GM18507 (cell line): ENCODE measurements around the gene GPAT3.
"Not testable (repeated sequence)": the region's sequence is repeated elsewhere in the genome, so short reads cannot be mapped to it uniquely, and the experiment has no call there.

Source experiments
- DNase-seq: peaks from one replicate; pipeline ENCODE4 v3.0.0; 2011; ENCODE audit warnings: low read depth; ENCODE audit not compliant: insufficient read length; ENCODE audit errors: extremely low spot score
- FAIRE-seq: peaks from 2 replicates; lab custom pipeline; 2011; peaks lifted over from hg19 to GRCh38; lab: Jason Lieb, UNC

The GPAT3 gene

GRCh38 chr4:83548151-83548905 is 12.4 kb downstream of the GPAT3 start:
- FAIRE-seq (peak; percentile 81), DNase-seq (peak; percentile 37)

GRCh38 chr4:83552083-83552482 is 16.2 kb downstream of the GPAT3 start:
- FAIRE-seq, result no peak
- DNase-seq, result no peak

- DNase-seq (no peak), FAIRE-seq (peak; percentile 57)
These were observed 17.0 kb downstream of the GPAT3 start for GRCh38 chr4:83552924-83553323.

- no peak for FAIRE-seq
- no peak for DNase-seq
These were observed 20.2 kb downstream of the GPAT3 start for GRCh38 chr4:83556006-83556707.

DNA sequence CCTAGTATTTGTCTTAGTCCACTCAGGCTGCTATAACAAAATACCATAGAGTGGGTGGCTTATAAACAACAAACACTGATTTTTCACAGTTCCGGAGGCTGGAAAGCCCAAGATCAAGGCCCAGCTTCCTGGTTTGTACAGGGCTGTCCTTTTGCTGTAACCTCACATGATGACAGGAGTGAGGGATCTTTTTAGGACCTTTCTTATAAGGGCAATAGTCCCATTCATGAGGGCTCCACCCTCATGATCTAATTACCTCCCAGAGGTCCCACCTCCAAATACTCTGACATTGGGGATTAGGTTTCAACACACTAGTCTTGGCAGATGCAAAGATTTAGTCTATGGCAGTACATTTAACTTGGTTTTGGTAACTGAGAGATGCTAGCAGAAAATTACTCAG is 20.9 kb downstream of the GPAT3 start:
- FAIRE-seq, result no peak

GRCh38 chr4:83558059-83558653 is 22.2 kb downstream of the GPAT3 start:
- DNase-seq, result no peak
- FAIRE-seq, result no peak

More for the DNA sequence above, 20.9 kb downstream of the GPAT3 start:
- DNase-seq, result no peak

GRCh38 chr4:83558680-83559079 is 22.8 kb downstream of the GPAT3 start:
- no peak for FAIRE-seq
- no peak for DNase-seq

DNA sequence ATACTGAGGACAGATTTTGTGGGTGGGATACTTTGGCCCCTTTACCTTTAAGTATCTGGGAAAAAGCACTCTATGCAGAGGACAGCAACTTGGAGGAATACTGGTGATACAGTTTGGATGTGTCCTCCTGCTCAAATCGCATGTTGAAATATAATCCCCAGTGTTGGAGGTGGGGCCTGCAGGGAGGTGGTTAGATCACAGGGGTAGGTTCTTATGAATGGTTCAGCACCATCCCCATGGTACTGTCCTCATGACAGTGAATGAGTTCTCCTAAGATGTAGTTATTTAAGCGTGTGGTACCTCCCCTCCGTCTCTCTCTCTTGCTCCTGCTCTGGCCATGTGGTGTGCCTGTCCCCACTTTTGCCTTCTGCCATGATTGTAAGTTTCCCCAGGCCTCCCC is 24.6 kb downstream of the GPAT3 start:
- DNase-seq (no peak), FAIRE-seq (no peak)

DNA sequence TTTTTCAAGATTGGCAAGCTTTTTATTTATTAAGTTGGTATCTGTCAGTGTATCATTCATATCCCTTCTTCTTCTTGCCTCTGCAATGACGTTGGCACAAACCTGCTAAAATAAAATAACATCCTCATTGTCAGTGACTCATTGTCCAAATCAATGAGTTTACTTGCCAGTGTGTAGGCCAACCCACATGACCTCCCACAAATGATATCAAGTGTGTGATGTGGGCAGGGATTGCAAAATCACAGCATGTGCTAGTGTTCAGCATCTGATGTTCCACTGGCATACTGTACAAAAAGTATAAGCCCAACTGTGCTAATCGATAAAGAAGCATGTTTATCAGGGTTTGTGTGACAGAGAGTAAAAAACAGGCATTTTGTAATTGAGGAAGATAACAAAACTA is 25.5 kb downstream of the GPAT3 start:
- DNase-seq, result no peak
- no peak for FAIRE-seq

DNA sequence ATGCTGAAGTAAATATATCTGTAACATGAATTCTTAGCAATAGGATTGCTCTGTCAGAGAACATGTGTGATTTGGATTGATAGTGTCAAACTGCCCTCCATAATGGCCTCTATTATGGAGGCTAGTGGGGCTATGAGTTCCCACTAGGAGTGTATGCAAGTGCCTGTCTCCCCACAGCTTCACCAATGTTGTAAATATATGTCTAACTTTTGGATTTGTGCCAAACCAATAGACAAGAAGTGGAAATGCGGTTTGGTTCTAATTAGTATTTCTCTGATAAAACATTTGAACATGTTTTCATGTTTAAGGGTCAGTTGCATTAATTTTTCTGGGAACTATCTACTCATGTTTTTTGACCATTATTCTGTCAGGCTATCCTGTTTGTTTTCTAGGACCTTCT is 28.1 kb downstream of the GPAT3 start:
- DNase-seq (no peak), FAIRE-seq (no peak)

DNA sequence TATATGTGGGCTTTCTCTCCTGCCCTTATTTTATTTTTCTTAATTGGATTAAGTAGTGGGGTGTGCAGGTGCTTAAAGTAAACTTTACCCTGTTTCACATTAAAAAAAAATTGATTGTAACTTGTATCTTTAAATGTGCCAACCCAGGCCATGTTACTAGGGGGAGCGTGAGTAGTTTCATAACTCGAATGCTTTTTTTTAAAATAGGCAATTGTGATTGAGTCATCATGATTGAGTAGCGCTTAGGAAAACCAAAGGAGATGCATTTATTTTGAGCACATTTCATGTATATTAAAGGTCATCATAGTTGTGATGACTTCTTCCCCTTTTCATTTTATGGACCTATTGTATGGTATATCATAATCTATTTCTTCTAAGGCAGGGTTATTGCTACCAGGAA is 32.2 kb downstream of the GPAT3 start:
- DNase-seq (no peak), FAIRE-seq (no peak)

DNA sequence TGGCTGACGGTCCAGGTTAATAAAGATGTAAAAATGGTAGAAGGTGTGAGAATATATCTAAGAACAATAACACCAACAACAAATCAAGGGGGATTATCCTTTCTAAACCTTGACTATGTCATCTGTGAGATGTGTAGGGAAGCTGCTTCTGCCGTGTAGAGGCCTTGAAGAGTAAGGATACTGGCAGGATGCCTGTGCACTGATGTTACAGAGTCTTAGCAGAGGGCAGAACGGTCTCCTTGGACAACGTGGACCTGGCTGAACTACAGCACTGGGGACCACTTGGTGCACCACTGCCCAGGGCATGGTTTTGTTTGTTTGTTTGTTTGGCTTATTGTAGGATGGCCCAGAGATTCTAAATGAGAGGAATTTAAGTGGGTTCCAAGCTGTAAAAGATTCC is 33.5 kb downstream of the GPAT3 start:
- FAIRE-seq (no peak), DNase-seq (no peak)

DNA sequence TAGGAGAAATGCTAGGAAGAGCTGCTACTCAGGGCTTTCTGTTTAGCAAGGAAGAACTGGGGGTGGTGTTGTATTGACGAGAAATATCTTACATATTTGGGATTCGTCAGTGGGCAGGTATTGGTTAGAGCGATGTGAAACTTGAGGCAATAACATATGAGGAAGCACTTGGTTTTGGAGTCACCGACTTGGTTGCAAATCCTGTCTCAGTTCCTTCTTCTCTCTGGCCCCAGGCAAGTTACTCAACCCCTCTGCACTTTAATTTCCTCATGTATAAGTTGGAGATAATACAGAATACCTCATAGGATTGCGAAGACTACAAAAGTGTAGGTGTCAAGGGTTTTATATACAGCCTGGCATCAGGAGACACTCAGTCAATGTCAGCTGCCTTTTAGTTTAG is 34.1 kb downstream of the GPAT3 start:
- FAIRE-seq (peak; percentile 74), DNase-seq (no peak)

DNA sequence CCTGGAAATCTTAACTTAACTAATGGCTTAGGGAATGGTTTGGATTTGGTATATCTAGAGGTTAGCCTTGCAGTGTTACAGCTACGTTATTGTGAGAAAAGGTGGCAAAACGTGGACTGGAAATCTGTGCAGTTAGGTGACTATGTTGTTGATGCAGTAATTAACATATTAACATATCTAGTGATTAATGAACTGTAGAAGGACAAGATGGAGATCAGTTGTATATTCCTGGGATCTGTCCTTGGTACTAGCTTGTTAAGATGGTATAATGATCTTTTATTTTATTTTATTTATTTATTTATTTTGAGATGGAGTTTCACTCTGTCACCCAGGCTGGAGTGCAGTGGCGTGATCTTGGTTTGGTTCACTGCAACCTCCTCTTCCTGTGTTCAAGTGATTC is 36.9 kb downstream of the GPAT3 start:
- DNase-seq (no peak), FAIRE-seq (no peak)

- FAIRE-seq (no peak), DNase-seq (no peak)
These were observed 38.3 kb downstream of the GPAT3 start for GRCh38 chr4:83574247-83574646.

DNA sequence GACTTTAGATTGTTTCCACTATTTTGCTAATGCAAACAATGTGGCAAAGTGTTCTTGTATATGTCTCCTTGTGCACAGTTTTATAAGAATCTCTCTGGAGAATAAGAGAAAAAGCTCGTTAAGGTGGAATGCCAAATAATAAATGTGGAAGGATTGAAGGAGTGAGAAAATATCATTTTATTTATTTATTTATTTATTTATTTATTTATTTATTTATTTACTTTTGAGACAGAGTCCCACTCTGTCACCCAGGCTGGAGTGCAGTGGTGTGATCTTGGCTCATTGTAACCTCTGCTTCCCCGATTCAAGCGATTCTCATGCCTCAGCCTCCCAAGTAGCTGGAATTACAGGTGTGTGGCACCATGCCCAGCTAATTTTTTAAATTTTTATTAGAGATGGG is 40.3 kb downstream of the GPAT3 start:
- not testable (repeated sequence) for FAIRE-seq

DNA sequence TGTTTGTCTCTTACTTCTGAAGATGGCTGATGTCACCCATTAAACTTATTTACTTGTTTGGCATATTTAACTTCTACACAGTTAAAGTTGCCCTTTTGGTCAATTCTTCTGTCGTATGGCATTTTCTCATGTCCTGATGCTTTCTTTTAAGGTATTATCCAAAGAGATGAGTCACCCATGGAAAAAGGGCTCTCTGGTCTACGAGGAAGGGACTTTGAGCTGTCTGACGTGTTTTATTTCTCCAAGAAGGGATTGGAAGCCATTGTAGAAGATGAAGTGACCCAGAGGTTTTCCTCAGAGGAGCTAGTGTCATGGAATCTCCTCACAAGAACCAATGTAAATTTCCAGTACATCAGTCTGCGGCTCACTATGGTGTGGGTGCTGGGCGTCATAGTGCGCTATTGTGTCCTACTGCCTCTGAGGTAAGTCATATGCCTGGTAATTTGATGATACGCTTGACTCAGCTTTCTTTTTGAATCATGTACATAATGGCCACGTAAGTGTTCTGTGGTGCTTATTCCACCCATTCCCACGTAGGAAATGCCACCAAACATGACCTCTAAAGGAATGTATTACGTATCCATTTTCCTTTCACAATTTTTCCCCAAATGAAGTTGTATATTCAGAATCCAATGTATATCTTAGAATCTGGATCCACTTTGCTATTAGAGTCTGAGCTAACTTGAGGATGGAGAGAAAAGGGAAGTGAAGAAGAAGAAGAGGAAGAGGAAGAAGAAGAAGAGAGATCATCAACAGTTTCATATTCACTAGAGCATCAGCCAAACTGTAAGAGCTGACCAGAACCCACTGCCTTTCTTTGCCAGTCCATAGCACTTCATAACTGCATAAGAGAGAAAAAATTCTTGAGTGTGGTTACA is 45.7 kb downstream of the GPAT3 start:
- FAIRE-seq, result peak; percentile 83
- no peak for DNase-seq

More for the DNA sequence above, 40.3 kb downstream of the GPAT3 start:
- DNase-seq, result not testable (repeated sequence)

- DNase-seq (no peak), FAIRE-seq (no peak)
These were observed 46.4 kb downstream of the GPAT3 start for GRCh38 chr4:83582289-83582785.

DNA sequence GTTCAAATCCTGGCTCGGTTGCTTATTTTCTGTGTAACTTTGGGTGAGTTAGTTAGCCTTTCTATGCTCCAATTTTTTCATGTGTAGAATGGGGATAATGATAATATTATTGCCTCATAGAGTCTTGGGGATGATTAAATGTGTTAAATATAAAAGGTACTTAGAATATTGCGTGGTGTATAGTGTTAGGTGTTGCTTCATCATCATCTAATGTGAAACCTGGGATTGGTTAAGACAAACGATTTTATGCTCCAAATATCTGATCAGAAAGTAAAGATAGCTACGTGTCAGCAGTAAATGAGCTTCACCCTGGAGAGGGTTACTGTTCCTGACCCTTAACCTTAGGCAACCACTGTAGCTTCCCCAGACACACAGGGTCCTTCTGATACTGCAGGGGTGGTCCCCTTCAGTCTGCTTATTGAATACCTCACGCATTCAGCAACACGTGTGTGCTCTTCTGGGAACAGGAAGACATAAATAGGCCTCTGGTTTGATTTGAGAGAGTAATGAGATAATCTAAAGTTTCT is 50.1 kb downstream of the GPAT3 start:
- no peak for DNase-seq
- FAIRE-seq, result no peak
